Measurements from ENCODE around the gene NET1. TPM values are rescaled to one million over a fixed set of nuclear protein-coding genes. Genes with fewer than 3 reads are reported as not detected.

The NET1 gene
- total RNA-seq, 1 donor from 2014 or later: 11.3 TPM

DNA sequence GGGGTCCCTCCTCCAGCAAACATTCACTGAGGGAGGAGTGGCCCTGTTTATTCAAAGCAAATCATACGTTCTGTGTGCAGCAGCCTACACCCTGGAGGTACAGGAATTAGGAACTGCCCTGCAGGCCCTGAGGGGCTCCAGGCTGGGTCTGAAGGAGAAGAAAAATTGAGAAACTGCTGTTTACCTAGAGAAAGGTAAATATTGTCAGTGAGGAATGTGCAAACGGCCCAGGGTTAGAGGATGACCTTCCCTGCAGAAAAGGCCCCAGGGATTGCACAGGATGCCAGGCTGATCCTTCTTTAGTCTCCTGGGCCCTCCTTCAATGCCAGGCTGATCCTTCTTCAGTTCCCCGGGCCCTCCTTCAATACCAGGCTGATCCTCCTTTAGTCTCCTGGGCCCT lies 81.3 kb downstream of the NET1 start:
- Mint-ChIP-seq H3K9me3 (ENCODE audit: unreplicated experiment) (no peaks in the 10 kb centered on the region), H3K4me3 (ENCODE audit: unreplicated experiment) (no peak overlapping the region)
- TF ChIP-seq, protein P1, sequence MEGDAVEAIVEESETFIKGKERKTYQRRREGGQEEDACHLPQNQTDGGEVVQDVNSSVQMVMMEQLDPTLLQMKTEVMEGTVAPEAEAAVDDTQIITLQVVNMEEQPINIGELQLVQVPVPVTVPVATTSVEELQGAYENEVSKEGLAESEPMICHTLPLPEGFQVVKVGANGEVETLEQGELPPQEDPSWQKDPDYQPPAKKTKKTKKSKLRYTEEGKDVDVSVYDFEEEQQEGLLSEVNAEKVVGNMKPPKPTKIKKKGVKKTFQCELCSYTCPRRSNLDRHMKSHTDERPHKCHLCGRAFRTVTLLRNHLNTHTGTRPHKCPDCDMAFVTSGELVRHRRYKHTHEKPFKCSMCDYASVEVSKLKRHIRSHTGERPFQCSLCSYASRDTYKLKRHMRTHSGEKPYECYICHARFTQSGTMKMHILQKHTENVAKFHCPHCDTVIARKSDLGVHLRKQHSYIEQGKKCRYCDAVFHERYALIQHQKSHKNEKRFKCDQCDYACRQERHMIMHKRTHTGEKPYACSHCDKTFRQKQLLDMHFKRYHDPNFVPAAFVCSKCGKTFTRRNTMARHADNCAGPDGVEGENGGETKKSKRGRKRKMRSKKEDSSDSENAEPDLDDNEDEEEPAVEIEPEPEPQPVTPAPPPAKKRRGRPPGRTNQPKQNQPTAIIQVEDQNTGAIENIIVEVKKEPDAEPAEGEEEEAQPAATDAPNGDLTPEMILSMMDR (IDR thresholded peaks at IDR 0.05): no peak

DNA sequence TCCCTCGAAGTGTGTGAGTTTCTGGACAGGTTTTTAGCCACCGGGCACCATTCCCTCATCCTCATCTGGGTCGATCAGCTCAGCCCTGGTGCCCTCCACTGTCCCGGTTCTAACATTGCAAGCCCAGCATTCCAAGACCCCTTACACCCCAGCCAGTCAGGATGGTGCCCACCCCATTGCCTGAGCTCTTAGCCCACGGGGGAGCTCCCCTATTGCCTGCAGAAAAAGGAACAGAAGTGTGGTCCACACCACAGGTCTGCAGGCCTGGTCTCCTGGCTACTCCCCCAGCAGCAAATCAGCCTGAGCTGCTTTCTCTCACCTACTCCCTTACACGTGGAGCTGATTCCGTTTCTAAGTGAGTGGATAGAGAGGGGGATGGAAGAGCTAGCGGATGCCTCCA lies 82.3 kb downstream of the NET1 start:
- H3K4me3 Mint-ChIP-seq (ENCODE audit: unreplicated experiment): no peak overlapping the region
- H3K27me3 Mint-ChIP-seq (ENCODE audit: unreplicated experiment): no peaks in the 10 kb centered on the region
- TF ChIP-seq, protein P1 (IDR thresholded peaks at IDR 0.05): no peak
- H3K36me3 Mint-ChIP-seq (ENCODE audit: unreplicated experiment): no peaks in the 10 kb centered on the region
- no peaks in the 10 kb centered on the region for H3K9me3 Mint-ChIP-seq (ENCODE audit: unreplicated experiment)
- H3K27ac Mint-ChIP-seq (ENCODE audit: unreplicated experiment): no peak overlapping the region
- H3K4me1 Mint-ChIP-seq (ENCODE audit: unreplicated experiment): peaks cover 6% of the 10 kb centered on the region
- no peak for DNase-seq (ENCODE audit: extremely low spot score, unreplicated experiment)

More for the DNA sequence above, 81.3 kb downstream of the NET1 start:
- no peaks in the 10 kb centered on the region for H3K27me3 Mint-ChIP-seq (ENCODE audit: unreplicated experiment)
- H3K4me1 Mint-ChIP-seq (ENCODE audit: unreplicated experiment): peaks cover 4% of the 10 kb centered on the region
- DNase-seq (ENCODE audit: extremely low spot score, unreplicated experiment): no peak
- H3K27ac Mint-ChIP-seq (ENCODE audit: unreplicated experiment): no peak overlapping the region
- H3K36me3 Mint-ChIP-seq (ENCODE audit: unreplicated experiment): no peaks in the 10 kb centered on the region

DNA sequence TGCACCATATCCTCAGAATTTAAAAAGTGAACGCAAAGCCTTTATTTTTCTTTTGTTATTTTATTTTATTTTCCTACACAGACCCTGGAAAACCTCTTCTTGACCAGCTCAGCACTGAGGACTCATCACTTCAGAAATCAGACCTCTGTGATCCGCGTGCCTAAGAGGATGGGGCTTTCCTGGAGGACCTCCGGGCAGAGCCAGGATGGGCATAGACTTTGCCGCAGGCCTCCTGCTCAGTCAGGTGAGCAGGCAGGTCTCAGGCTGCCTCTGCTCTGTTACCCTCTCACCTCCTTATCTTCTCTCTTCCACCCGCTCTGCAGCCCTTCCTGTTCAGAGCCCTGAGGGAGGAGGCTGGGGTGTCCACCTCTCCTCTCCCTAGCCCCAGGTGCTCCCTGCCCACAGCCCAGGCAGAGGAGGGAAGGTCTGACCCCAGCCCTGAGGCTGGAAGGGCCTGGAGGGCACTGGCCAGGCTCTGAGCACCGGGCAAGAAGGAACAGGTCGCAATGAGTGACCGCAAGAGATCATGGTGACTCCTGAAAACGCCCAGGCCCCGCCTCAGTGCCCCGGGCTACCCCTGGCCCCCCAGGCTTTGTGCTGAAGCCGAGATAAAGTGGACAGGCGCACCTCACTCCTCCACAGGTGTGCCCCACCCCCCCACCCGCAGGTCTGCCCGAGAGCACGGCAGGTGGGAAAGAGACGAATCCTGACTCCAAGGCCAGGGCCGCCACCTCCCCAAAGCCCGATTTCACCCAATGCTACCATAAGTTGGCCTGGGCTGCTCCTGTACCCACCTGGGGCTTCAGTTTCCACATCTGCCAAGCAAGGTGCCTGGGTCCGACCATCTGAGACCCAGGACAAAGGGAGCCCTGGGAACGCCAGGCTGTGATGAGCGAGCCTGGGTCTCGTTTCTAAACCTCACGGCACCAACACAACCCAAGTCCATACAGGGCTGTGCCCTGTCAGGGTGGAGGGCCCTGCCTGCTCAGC lies 84.2 kb downstream of the NET1 start:
- H3K27ac Mint-ChIP-seq (ENCODE audit: unreplicated experiment): no peak overlapping the region
- H3K27me3 Mint-ChIP-seq (ENCODE audit: unreplicated experiment): peaks cover 16% of the 10 kb centered on the region
- H3K4me3 Mint-ChIP-seq (ENCODE audit: unreplicated experiment): no peak overlapping the region
- H3K4me1 Mint-ChIP-seq (ENCODE audit: unreplicated experiment): peaks cover 6% of the 10 kb centered on the region
- TF ChIP-seq, protein P1 (IDR thresholded peaks at IDR 0.05): no peak
- H3K9me3 Mint-ChIP-seq (ENCODE audit: unreplicated experiment): no peaks in the 10 kb centered on the region
- H3K36me3 Mint-ChIP-seq (ENCODE audit: unreplicated experiment): no peaks in the 10 kb centered on the region
- no peak for DNase-seq (ENCODE audit: extremely low spot score, unreplicated experiment)

DNA sequence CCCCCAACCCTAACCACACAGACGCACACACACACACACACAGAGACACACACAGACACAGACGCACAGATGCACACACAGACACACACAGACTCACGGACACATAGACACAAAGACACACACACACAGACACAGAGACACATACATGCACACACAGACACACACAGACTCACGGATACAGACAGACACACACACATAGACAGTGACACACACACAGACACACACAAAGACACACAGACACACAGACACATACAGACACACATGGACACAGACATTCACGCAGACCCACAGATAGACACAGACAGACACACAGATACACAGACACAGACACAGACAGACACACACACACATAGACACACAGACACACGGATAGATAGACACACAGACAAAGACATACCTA lies 84.9 kb downstream of the NET1 start:
- Mint-ChIP-seq H3K27me3 (ENCODE audit: unreplicated experiment) (peaks cover 21% of the 10 kb centered on the region), H3K4me1 (ENCODE audit: unreplicated experiment) (peaks cover 6% of the 10 kb centered on the region), H3K36me3 (ENCODE audit: unreplicated experiment) (no peaks in the 10 kb centered on the region), H3K27ac (ENCODE audit: unreplicated experiment) (no peak overlapping the region), H3K4me3 (ENCODE audit: unreplicated experiment) (no peak overlapping the region), H3K9me3 (ENCODE audit: unreplicated experiment) (no peaks in the 10 kb centered on the region)
- TF ChIP-seq, protein P1 (IDR thresholded peaks at IDR 0.05): no peak
- no peak for DNase-seq (ENCODE audit: extremely low spot score, unreplicated experiment)

DNA sequence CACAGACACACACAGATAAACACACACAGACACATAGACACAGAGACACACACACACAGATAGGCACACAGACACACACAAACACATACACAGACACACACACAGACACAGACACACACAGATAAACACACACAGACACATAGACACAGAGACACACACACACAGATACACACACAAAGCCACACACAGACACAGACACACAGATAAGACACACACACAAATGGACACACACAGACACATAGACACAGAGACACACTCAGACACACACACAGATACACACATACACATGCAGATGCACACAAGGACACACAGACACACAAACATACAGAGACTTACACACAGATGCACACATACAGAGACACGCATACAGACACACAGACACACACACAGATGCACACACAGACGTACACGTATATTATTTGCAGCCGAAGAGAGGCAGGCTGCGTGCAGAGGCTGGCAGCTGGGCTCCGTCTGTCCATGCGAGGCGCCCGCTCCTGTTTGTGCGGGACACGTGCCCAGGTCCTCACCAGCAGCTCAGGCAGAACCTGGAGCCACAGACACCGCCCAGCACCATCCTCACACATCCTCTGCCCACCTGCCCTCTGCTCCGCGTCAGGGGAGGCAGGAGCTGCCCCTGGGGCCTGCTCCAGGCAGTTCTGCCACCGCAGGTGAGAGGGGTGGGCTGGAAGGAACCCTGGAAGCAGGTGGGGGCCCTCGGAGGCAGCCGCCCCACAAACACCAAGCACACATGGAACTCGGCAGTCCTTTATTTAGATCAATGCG lies 85.8 kb downstream of the NET1 start:
- Mint-ChIP-seq H3K27ac (ENCODE audit: unreplicated experiment) (no peak overlapping the region), H3K9me3 (ENCODE audit: unreplicated experiment) (no peaks in the 10 kb centered on the region), H3K27me3 (ENCODE audit: unreplicated experiment) (peaks cover 28% of the 10 kb centered on the region), H3K4me3 (ENCODE audit: unreplicated experiment) (no peak overlapping the region), H3K4me1 (ENCODE audit: unreplicated experiment) (peaks cover 6% of the 10 kb centered on the region), H3K36me3 (ENCODE audit: unreplicated experiment) (no peaks in the 10 kb centered on the region)
- no peak for DNase-seq (ENCODE audit: extremely low spot score, unreplicated experiment)
- TF ChIP-seq, protein P1 (IDR thresholded peaks at IDR 0.05): no peak
